Stimulated activated CD8-positive, alpha-beta memory T cell treated with anti-CD3 and anti-CD28 coated beads, Interleukin-12 subunit alpha, Interleukin-12 subunit beta, amount 100 ng/mL, for 24 hours (primary cell): ENCODE data around the gene ZFC3H1.
"Not testable (repeated sequence)": the region's sequence is repeated elsewhere in the genome, so short reads cannot be mapped to it uniquely, and the experiment has no call there.

Experiments used
- DNase-seq: peaks from one replicate; pipeline ENCODE4 v3.0.0-alpha.2; 2020; ENCODE audit errors: extremely low read depth

ZFC3H1 gene

DNA sequence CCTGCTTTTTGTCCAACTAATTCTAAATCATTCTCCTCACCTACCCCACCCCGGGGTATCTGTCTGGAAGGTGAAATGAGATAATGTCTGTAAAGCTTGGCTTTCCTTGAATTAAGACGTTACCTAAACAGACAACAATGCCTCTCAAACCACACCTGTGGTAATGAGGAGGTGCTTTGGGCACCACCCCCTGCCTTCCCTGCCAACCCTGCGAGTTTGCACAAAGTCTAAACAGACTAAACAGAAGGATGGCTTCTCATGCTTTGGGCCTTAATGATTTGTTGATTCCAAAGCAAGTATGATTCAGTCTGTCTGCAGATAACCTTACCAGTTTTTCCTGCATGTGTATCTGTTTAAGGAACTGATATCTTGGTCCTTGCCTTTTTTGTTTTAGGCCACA, 82.4 kb downstream of the ZFC3H1 start:
- no peak for DNase-seq

DNA sequence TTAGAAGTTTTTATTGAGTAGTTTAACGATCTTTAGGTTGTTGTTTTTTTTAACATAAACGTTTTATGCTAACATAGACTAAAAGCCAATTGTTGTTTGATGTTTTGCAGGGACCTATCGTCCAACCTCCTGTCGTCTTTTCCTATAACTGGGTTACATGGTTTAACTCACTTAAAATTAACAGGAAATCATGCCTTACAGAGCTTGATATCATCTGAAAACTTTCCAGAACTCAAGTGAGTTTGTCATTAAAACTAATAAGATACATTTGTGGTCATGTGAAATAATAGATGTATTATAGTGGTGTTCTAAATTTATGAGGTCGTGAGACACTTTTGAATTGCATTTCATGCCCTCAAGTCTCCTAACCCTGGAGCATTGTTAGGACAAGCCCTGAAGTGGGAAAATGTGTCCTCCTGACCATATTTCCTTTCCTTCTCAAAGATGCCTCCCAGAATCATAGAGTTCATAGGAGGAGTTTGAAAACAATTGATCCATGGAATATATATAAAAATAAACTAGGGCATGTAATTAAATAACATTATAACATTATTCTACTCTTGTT, 84.9 kb downstream of the ZFC3H1 start:
- DNase-seq = no peak

DNA sequence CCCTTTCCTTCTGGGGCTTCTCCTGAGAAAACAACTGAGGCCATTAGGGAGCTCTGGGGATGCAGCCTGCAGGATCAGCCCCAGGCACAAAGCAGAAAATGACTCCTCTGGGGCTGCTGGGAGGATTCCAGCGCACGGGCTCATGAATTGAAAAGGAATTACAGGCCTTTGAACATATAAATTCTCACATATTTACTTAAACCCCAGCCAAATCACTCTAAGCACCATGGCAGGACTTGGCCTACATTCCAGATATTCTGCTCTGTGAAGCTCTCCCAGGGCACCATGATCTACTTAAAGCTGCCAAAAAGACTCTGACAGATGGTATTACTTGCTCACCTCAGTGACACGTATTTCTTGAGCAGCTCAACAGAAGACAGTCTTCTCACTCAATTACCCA, 87.2 kb downstream of the ZFC3H1 start:
- DNase-seq = no peak

DNA sequence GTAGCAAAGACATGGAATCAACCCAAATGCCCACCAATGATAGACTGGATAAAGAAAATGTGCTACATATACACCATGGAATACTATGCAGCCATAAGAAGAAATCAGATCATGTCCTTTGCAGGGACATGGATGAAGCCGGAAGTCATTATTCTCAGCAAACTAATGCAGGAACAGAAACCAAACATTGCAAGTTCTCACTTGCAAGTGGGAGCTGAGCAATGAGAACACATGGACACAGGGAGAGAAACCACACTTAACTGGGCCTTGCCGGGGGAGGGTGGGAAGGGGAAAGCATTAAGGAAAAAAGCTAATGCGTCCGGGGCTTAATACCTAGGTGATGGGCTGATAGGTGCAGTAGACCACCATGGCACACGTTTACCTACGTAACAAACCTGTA, 93.8 kb downstream of the ZFC3H1 start:
- DNase-seq = not testable (repeated sequence)

DNA sequence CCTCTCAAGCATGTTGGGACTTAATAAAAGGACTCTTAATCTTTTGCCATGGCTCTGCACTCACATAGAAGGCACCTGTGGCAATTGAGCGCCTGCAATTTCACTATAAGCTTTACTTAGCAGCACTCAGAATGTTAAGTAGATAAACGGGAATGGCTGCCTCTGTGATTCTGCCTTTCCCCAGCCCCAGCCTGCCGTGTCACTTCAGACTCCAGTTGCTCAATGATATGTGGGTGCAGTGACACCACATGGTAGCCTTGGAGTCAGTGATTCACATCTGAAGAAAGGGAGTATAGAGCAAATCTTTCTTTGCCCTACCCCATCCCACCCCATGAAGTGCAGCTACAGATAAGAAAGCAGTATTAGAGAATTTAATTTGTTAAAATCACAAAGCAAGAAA, 96.1 kb downstream of the ZFC3H1 start:
- no peak for DNase-seq

DNA sequence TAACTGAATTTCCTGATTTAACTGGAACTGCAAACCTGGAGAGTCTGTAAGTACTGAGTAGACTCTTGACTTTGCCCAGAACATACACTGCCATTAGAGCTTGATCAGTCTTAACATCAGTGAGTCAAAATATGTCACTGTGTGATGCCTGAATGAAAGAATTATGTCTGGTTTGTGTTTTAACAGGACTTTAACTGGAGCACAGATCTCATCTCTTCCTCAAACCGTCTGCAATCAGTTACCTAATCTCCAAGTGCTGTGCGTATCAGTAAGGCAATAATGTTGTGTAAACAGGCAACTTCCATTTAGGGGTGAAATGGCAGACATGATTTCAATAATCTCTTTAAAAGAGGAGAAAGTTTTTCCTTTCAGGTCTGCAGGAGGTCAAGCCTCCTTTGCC, 97.0 kb downstream of the ZFC3H1 start:
- DNase-seq = no peak

DNA sequence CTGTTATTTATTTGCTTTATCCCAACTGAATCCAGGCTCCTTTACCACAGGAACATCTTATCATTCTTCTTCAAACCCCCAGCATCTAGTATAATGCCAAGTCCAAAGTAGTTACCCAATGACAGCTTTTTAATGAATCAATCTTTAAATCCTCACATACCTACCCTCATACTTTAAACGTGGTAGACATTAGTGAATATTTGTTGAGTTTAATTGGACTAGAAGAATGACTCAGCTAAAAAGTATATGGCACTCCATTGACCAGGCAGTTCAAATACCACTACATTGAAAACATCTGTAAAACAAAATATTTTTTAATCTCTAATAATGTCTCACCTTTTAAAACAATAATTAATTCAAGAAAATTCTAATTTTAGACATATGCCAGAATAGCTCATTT, 98.1 kb downstream of the ZFC3H1 start:
- DNase-seq = no peak

DNA sequence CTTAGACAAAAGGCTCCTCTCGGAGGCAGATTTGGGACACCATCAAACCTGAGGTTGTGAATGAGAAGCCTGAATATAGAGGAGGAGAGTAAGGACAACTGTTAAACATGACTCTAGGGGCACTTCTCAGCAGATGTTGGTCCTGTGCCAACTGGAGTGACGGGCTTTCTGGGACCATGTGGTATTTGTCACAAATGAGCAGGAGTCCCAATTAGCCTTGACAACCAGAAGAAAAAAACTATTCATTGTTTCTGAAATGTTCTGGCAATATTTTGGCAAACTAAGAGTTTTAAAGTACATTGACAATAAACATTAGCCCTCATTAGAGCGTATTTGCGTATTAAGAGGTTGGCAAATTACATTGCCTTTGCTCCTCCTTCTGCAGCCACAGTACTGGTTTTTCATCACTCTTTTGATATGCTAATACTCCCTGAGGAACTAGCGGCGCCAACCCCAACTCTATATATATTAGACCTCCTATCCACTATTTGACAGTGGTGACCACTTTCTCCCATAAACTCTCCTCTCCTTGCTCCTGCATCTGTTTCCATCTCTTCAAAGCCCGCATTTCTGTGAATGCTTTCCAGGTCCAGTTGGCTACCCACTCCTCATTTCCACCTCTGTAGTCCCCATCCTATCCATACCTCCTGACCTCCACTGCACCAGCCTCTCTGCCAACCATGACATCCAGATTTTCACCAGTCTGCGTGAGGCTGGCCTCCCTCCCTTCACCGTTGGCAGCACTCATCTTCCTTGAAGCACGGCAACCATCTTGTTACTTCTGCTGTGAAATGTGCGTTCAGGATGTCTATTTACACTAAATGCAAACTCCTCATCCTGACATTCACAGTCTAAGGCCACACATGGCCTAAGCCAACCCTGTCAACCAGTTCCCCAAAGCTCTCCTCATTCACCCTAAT, 100.7 kb downstream of the ZFC3H1 start:
- DNase-seq = no peak
